HL-60/S4 treated with phorbol 12-myristate 13-acetate at 8.2 ng/mL for 4 days and 3 days (cell line): ENCODE data around the gene TRA2B.

ENCODE experiments used
- in situ Hi-C: fragments of 300-500 bp; cut with MboI; formaldehyde crosslinking; loops from 2 replicates; pipeline ENCODE4 v1.15.0; 2022; ENCODE audit warnings: low sequenced_read_pairs

TRA2B gene

DNA sequence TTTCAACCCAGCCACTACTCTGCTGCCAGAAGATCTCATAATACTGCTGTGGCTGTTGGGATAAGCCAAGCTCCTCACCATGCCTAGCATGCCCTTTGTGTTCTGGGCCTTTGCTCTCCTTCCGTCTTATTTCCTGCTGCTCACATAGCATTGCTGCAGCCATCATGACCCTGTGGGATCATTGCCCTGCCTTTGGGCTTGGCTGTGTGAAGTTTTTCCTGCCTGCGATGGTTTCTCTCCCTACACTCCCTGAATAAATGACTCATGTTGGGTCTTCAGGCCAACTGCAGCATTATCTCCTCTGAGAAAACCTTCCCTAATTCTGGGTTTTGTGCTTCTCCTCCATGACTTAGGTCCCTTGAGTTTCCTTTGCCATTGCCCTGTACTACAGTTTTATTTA lies 20.8 kb upstream of the TRA2B start:
- in situ Hi-C loops = loop anchor here (25.0 kb wide), 1 partner anchor 854 kb away; the partner anchor contains the start of gene RFC4

- in situ Hi-C loops = loop anchor here (25.0 kb wide), 1 partner anchor 856 kb away; the partner anchor contains the start of gene RFC4
Measured at GRCh38 chr3:185956244-185956643, 18.4 kb upstream of the TRA2B start.

DNA sequence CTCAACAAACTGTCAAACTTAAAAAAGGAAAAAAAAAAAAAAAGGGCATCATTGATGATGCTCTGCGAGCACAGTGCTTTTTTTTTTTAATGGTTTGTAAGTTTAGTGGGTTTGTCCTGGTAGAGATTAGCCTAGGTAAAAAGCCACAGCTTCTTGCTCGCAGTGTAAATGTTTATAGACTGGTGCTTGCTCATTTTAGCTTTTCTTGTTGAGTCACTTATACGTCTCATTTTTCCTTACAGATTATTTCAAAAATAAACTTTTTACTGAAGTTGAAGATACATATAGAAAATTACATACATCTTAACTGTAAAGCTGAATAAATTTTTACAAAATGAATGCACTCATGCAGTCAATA lies 16.5 kb upstream of the TRA2B start:
- in situ Hi-C loops = loop anchor here (25.0 kb wide), 1 partner anchor 858 kb away; the partner anchor contains the start of gene RFC4

- in situ Hi-C loops = loop anchor here (25.0 kb wide), 1 partner anchor 862 kb away; the partner anchor contains the start of gene RFC4
Measured at GRCh38 chr3:185950728-185951127, 12.9 kb upstream of the TRA2B start.

GRCh38 chr3:185949515-185949914 lies 11.7 kb upstream of the TRA2B start:
- in situ Hi-C loops = no loop called here

- in situ Hi-C loops = no loop called here
Measured at GRCh38 chr3:185948292-185948691, 10.5 kb upstream of the TRA2B start.

DNA sequence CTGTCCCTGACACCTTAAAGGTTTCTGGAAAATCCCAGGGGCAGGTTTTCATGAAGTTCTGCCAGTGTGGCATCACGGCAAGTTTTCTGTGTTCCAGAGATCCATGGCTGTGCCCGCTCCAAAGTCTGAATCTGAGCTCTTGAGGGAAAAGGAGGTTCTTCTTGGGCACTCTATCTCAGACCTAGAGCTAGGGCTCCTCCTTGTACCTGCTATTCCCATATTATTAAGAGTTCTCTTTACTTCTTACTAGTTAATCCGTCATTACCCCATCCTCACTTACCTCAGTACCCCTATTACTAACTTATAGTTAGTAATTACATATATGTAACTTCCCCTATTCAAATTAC lies 5.9 kb upstream of the TRA2B start:
- in situ Hi-C loops = no loop called here

- in situ Hi-C loops = no loop called here
Measured at GRCh38 chr3:185942907-185943759, 5.3 kb upstream of the TRA2B start.

GRCh38 chr3:185942396-185942795 lies 4.6 kb upstream of the TRA2B start:
- in situ Hi-C loops = no loop called here

DNA sequence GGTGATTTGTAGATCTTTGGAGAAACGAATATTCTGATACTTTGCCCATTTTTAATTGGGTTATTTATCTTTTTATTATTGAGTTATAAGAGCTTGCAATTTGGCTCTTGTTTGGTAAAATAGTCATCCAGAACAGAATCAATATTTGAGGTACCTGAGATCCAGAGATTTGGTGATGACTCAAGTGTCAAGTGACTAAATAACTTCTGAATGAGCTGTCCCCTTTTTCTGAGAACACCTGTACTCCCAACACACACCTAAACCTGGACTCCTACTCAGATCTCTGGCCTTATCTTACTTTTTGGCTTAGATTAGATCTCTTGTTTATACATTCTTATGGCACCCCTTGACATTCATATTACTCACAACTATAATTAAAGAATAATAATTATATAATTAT lies 3.1 kb upstream of the TRA2B start:
- in situ Hi-C loops = no loop called here

- in situ Hi-C loops = no loop called here
Measured at GRCh38 chr3:185939721-185940120, 1.9 kb upstream of the TRA2B start.

DNA sequence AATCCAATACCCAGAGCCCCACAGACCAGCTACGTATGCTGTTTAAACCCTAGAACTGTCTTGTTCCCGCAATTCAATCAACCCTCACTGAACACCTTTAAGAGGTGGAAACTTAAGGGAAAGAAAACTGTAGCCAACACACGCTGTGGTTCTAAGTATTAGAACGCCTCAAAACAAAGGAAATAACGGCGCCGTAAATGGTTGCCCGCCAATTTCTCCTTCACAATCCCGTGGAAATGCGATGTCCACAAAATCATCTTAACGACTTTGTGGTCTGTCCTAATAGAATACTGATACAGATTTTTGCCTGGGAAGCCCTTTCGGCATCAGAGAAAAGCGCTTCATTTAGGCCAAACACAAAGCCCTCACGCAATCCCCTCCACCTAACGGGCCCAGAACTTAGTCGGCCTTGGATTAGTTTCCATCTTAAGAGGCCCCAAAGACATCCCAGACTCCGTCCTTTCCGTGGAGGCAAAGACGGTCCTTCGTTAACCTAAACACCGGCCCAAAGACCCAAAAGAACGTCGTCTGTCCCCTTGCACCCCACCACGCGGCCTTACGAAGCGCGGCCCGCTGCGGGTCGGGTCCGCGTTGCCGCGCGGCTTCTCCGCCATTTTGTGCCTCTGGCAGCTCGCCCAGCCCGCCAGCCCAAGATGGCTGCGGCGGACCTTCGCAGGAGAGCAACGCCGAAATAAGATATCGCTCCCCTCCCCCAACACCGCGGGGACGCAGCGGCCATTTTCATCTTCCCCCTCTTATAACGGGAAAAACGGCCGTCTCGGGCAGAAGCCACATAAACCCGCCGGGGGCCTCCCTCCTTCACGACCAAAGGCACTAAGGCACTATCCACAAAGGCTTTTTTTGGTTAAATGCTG lies 763 bp downstream of the TRA2B start:
- in situ Hi-C loops = no loop called here

DNA sequence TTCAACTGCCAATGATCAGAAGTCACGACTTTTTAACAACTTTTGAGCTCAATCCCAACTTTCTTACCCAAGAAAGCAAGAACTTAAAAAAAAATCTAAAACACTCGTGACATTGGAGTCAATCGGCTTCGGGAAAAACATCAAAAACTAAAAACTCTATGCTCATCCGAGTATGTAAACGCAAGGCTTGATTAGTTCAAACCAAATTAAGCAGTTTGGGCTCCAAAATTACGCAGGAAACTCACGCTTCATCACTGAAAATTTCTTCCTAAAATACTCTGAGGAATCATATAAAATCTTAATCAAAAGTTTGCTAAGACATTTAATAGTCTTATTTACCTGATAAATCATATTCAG lies 1.6 kb downstream of the TRA2B start:
- in situ Hi-C loops = no loop called here

GRCh38 chr3:185935465-185936272 lies 2.1 kb downstream of the TRA2B start:
- in situ Hi-C loops = no loop called here

- in situ Hi-C loops = no loop called here
Measured at GRCh38 chr3:185934767-185935464, 2.9 kb downstream of the TRA2B start.

DNA sequence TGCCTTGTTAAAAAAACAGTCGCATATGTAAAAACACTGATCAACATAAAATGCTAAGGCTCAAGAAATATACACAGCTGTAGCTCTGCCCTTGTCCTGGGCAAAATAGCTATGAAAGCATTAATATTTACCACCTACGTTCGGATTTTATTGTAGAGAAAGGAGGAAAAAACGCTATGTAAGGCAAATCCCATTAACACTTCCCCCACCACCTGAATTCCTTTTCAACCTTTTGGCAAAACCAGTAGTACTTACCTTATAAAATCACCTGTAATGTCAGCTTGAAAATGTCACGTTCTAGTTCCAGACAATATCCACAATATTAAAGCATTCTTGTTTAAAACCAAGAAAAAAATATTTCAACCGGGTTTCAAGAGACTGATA lies 3.6 kb downstream of the TRA2B start:
- in situ Hi-C loops = no loop called here

DNA sequence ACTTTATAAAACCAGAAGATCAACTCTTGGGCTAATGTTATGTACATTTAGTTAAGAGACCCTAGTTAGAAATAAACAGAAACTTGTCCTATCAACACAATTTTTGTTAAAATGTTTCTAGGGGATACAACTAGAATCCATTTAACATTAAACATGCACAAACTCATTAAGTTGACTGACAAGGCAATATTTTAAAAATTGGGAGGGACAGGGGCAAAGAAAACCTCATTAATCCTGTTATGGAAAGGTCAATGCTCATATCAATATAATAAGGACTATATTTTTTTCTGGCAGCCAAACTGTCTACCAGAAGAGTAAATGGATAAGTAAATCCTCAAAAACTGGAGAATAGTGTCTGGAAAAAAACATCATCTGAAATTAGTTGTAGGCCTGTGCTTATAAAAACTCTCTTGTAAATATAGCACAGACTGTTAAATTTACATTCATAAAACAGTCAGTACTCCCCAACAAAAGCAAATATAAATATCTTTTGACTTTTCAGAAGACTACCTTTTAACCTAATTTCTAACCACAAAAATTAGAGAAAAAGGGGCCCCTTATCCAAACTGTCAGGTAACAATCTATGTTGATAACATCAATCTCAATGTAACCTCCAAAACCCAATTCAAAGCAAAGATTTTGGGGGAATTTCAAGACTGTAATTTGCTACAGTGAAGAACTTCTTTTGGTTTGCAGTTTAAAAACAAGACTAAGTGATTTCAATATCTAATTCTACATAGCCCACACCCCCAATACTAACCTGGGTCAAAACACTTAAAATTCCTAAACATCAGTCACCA lies 4.2 kb downstream of the TRA2B start:
- in situ Hi-C loops = no loop called here

DNA sequence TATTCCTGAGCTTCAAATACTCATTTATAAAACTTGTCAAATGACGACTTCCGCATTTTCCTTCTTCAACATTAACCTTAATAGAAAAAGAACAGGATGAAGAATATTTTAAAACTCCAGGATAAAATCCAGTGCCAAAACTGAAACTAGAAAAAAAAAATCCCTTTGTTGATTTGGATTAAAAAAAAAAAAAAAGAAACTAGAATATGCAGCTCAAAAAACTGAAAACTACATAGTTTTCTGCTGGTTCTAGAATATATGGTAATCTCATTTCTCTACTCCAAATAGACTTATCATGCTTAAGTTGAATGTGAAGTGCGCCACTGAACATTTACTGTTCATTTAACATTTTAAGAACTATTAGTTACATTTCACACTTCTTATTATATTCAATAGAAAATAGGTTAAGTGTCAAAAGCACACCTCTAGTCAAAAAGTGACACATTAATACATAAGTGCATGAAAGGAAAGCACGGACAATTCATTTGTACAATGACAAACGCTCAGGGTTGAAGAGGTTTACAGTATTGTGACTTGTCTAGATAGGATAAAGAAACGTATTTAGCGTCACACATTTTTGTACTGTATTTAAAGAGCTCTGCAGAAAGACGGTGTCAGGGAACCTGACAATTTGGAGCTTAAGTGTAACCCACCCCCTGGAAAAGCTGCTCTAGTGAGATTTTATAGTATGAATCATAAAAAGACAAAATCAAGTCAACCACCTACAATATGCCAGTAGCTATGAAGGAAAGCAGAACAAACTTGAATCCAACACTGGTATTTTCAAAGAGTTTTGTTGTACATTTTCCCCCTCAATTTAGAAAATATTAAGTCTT lies 5.8 kb downstream of the TRA2B start:
- in situ Hi-C loops = no loop called here
